ENCODE results near the gene PVALB.

DNA sequence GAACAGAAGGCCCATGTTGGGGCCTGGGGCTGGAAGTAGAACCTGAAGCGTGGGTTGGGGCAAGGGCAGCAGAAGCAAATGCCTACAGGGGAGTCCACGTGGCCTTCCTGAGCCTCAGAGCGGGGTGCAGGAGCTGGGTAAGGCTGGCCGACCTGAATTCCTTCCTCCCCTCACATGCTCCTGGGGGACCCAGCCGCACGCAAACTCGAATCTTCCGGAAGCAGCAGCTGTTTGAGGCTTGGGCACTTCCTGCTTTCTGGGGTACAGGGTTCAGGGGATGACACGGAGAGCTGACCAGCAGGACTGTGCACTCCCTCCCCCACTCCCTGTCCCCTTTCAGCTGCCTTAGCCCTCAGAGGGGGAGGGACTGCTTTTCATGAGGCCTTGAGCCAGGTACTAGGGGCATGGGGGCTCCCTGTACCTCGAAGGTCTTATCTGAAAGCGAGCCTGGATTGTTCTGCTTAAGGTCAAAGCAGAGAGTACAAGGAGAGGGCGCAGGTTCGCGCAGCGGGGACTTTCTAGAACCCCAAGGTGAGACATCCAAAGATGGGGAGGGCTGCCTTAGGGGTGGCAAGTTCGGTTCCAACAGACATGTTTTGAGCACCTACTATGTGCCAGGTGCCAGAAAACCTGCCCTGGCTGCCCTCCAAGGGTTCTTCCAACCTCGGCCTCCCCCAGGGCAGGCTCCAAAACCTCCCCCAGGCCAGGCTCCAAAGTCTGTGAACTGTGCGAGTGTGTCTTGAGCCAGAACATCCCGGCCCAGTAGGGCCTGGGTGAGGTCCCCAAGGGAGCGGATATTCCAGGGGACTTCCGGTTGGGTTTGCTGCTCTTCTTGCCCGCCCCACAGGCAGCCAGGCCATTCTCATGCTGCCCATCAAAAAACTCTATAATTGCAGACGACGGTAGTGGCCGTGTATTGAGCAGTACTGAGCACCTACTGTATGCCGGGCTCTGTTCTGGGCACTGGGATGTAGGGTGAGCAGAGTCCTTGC is 45.7 kb upstream of the PVALB start:
- TF ChIP-seq, protein P1, sequence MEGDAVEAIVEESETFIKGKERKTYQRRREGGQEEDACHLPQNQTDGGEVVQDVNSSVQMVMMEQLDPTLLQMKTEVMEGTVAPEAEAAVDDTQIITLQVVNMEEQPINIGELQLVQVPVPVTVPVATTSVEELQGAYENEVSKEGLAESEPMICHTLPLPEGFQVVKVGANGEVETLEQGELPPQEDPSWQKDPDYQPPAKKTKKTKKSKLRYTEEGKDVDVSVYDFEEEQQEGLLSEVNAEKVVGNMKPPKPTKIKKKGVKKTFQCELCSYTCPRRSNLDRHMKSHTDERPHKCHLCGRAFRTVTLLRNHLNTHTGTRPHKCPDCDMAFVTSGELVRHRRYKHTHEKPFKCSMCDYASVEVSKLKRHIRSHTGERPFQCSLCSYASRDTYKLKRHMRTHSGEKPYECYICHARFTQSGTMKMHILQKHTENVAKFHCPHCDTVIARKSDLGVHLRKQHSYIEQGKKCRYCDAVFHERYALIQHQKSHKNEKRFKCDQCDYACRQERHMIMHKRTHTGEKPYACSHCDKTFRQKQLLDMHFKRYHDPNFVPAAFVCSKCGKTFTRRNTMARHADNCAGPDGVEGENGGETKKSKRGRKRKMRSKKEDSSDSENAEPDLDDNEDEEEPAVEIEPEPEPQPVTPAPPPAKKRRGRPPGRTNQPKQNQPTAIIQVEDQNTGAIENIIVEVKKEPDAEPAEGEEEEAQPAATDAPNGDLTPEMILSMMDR (IDR thresholded peaks at IDR 0.05; ENCODE audit: insufficient read depth, low read length, poor library complexity, severe bottlenecking) = no peak
- no peak for TF ChIP-seq EZH2phosphoT487 (conservative IDR thresholded peaks at IDR 0.05; ENCODE audit: low read length)
